Endothelial cell of umbilical vein (primary cell): ENCODE results near the gene UNC119. TPM values are rescaled to one million over a fixed set of nuclear protein-coding genes. Genes with fewer than 3 reads are reported as not detected.

ENCODE experiments used
- BruUV-seq: library from RNA; stranded (reverse); fragments of 400-500 nt; replicated peaks from 2 replicates; lab custom pipeline; 2021; lab: Mats Ljungman, UMichigan
- CTCF ChIA-PET: fragments of 300-600, 350-600 bp; sonication (Branson Sonifier 250); formaldehyde crosslinking; loops from one replicate; lab custom pipeline; 2021; ENCODE audit warnings: antibody characterized with exemption, inconsistent platforms; lab: Charles Lee
- POLR2A ChIA-PET: fragments of 300-600, 350-600 bp; sonication (Branson Sonifier 250); formaldehyde crosslinking; loops from one replicate; lab custom pipeline; 2021; ENCODE audit warnings: antibody characterized with exemption, inconsistent platforms; lab: Charles Lee
- DNase-seq: peaks from one replicate; pipeline ENCODE4 v3.0.0-alpha.2; 2011; ENCODE audit warnings: low read depth, low spot score
- FAIRE-seq: peaks from 2 replicates; lab custom pipeline; 2011; peaks lifted over from hg19 to GRCh38; lab: Jason Lieb, UNC
- H2AFZ ChIP-seq: 2 replicates; pipeline ENCODE4 v1.6.0; 2012; ENCODE audit warnings: low read depth, low read length, control low read depth, inconsistent platforms
- H3K27ac ChIP-seq: 2 replicates; pipeline ENCODE4 v1.5.1; 2011; ENCODE audit warnings: low read depth, mild to moderate bottlenecking, control low read depth, low read length, moderate library complexity; ENCODE audit not compliant: insufficient read depth
- H3K27me3 ChIP-seq, 2 experiments: 2 replicates each; pipeline versions ENCODE4 v1.6.0 to v1.6.1; 2011; ENCODE audit warnings: low read length in 2 of 2, mixed read lengths in 1 of 2; ENCODE audit not compliant: control insufficient read depth in 2 of 2, insufficient read depth in 2 of 2
- H3K36me3 ChIP-seq, 2 experiments: 2 replicates in 1 of 2; 3 replicates in 1 of 2; pipeline ENCODE4 v1.5.1; 2011; ENCODE audit warnings: low read length in 2 of 2, mild to moderate bottlenecking in 1 of 2, moderate library complexity in 1 of 2; ENCODE audit not compliant: control insufficient read depth in 2 of 2, insufficient read depth in 2 of 2; ENCODE audit errors: extremely low read depth in 1 of 2
- H3K4me1 ChIP-seq: 3 replicates; pipeline ENCODE4 v1.5.1; 2011; ENCODE audit warnings: mild to moderate bottlenecking, low read length; ENCODE audit not compliant: control insufficient read depth, insufficient read depth; ENCODE audit errors: extremely low read depth
- H3K4me2 ChIP-seq: 2 replicates; pipeline ENCODE4 v1.6.1; 2011; ENCODE audit warnings: low read length, control low read depth, mixed read lengths; ENCODE audit not compliant: insufficient read depth
- H3K4me3 ChIP-seq, 3 experiments: fragments of 200-600 bp in 1 of 3; sonication (generic), shearing (Covaris generic) in 1 of 3; replicated peaks in 1 of 3; 2 replicates each; pipeline ENCODE4 v1.5.1; 2011 to 2016; ENCODE audit warnings: control low read depth in 3 of 3, low read length in 3 of 3, mild to moderate bottlenecking in 2 of 3, inconsistent platforms in 1 of 3, low read depth in 1 of 3, moderate library complexity in 1 of 3; ENCODE audit not compliant: insufficient read depth in 1 of 3
- H3K79me2 ChIP-seq: 2 replicates; pipeline ENCODE4 v1.6.0; 2012; ENCODE audit warnings: low read length, inconsistent platforms; ENCODE audit not compliant: control insufficient read depth, insufficient read depth
- H3K9ac ChIP-seq: replicated peaks from 2 replicates; pipeline ENCODE3; 2011; ENCODE audit warnings: low read length, control low read depth; ENCODE audit not compliant: insufficient read depth; ENCODE audit errors: extremely low read depth
- H3K9me1 ChIP-seq: replicated peaks from 3 replicates; pipeline ENCODE4 v1.6.0; 2011; ENCODE audit warnings: mild to moderate bottlenecking, low read length; ENCODE audit not compliant: control insufficient read depth, insufficient read depth; ENCODE audit errors: extremely low read depth
- H3K9me3 ChIP-seq: replicated peaks from 2 replicates; pipeline ENCODE4 v1.5.1; 2012; ENCODE audit warnings: low read length, inconsistent platforms; ENCODE audit not compliant: control insufficient read depth, insufficient read depth
- H4K20me1 ChIP-seq: replicated peaks from 2 replicates; pipeline ENCODE3; 2011; ENCODE audit warnings: mild to moderate bottlenecking, low read length; ENCODE audit not compliant: control insufficient read depth, insufficient read depth; ENCODE audit errors: extremely low read depth
- CTCF ChIP-seq, 2 donors: IDR thresholded peaks; 1 replicate in 1 of 2; 2 replicates in 1 of 2; pipeline ENCODE4 v1.5.1; 2011; ENCODE audit warnings: low read length in 2 of 2, mild to moderate bottlenecking in 2 of 2, moderate library complexity in 2 of 2, control low read depth in 1 of 2, inconsistent platforms in 1 of 2, low read depth in 1 of 2; ENCODE audit not compliant: insufficient read depth in 1 of 2; ENCODE audit errors: extremely low read depth in 1 of 2
- EZH2 ChIP-seq: IDR thresholded peaks from 2 replicates; pipeline ENCODE4 v1.6.1; 2012; ENCODE audit warnings: borderline replicate concordance, low read depth, mild to moderate bottlenecking, moderate library complexity, low read length, inconsistent platforms; ENCODE audit not compliant: severe bottlenecking
- FOS ChIP-seq: IDR thresholded peaks from 2 replicates; pipeline ENCODE4 v1.6.1; 2011; ENCODE audit warnings: mild to moderate bottlenecking, low read length, moderate library complexity, borderline replicate concordance; ENCODE audit not compliant: insufficient read depth
- GATA2 ChIP-seq: IDR thresholded peaks from 2 replicates; pipeline ENCODE4 v1.7.0; 2011; ENCODE audit warnings: low read depth, mild to moderate bottlenecking, moderate library complexity, mixed read lengths, low read length; ENCODE audit not compliant: insufficient read length, insufficient read depth
- JUN ChIP-seq: IDR thresholded peaks from 2 replicates; pipeline ENCODE4 v1.6.1; 2011; ENCODE audit warnings: borderline replicate concordance, low read depth; ENCODE audit not compliant: insufficient read length, insufficient read depth
- MYC ChIP-seq: IDR thresholded peaks from one replicate; pipeline ENCODE4 v1.6.1; 2011; ENCODE audit warnings: mild to moderate bottlenecking, low read depth, low read length
- POLR2AphosphoS5 ChIP-seq: IDR thresholded peaks from 2 replicates; pipeline ENCODE4 v1.6.1; 2012; ENCODE audit warnings: low read depth, mild to moderate bottlenecking, control low read depth, low read length, moderate library complexity; ENCODE audit not compliant: insufficient read depth
- dilution Hi-C: fragments of 300-500 bp; cut with MboI; formaldehyde crosslinking; loops from one replicate; pipeline ENCODE4 v1.15.0; 2019; ENCODE audit warnings: low sequenced_read_pairs; ENCODE audit not compliant: extremely low pct_ligation_motif_present
- intact Hi-C: fragments of 100-400 bp; cut with micrococcal nuclease; formaldehyde crosslinking; loops from one replicate; pipeline ENCODE4 v1.10.0; 2022
- polyA plus RNA-seq, 4 experiments: library from polyadenylated mRNA; depleted of rRNA in 3 of 4; stranded (reverse) in 3 of 4; unstranded in 1 of 4; fragments of >200 nt; gene quantifications; 2 replicates each; pipeline versions ENCODE4 v1.2.1 to v1.2.3, GENCODE V29; 2011 to 2012; ENCODE audit warnings: missing spikeins in 1 of 4
- total RNA-seq: library from RNA; stranded (reverse); gene quantifications from 2 replicates; pipeline ENCODE4 v1.2.3, GENCODE V29; 2021

Gene UNC119
- total and polyA plus RNA-seq, 2 donors (not counting 3 experiments of a cell fraction or from before 2014, with no cell fraction given): 26.3 to 67.8 TPM

- FAIRE-seq (no peak), DNase-seq (no peak)
- Histone ChIP-seq H3K9ac (no peak overlapping the region), H3K27me3 (no peaks in the 10 kb centered on the region), H3K4me3 (no peak overlapping the region), H3K9me3 (no peaks in the 10 kb centered on the region), H3K9me1 (no peaks in the 10 kb centered on the region), H3K36me3 (no peaks in the 10 kb centered on the region), H2AFZ (no peak overlapping the region), H3K79me2 (no peaks in the 10 kb centered on the region), H3K4me1 (no peaks in the 10 kb centered on the region), H3K4me2 (no peak overlapping the region), H4K20me1 (no peaks in the 10 kb centered on the region), H3K27ac (no peak overlapping the region)
- dilution Hi-C loops: no loop called here
- no TSS peak for BruUV-seq
- POLR2A ChIA-PET: no interaction called here
- CTCF ChIA-PET: interaction anchor here (1.2 kb wide), 1 partner anchor 33 kb away, joined by 3 read pairs; no protein-coding TSS in a partner anchor
- intact Hi-C loops: no loop called here
- no peak for TF ChIP-seq JUN
- TF ChIP-seq EZH2: no peak
- no peak for TF ChIP-seq POLR2AphosphoS5
- no peak for TF ChIP-seq FOS
- no peak for TF ChIP-seq GATA2
- TF ChIP-seq MYC: no peak
- no peak for TF ChIP-seq CTCF (IDR thresholded peaks at IDR 0.05; ENCODE audit: extremely low read depth in 1 of 2, insufficient read depth in 1 of 2, low read depth in 1 of 2, low read length in 2 of 2)
These were observed 24.0 kb downstream of the UNC119 start for GRCh38 chr17:28528327-28529012.
